GM19463 (cell line): Measurements from ENCODE around the gene PPFIA3.
"Not testable (repeated sequence)": the region's sequence is repeated elsewhere in the genome, so short reads cannot be mapped to it uniquely, and the experiment has no call there.

ENCODE experiments used
- ATAC-seq: cut with Tn5 transposase; IDR thresholded peaks from one replicate; pipeline ENCODE4 v1.9.1; 2021; ENCODE audit warnings: mild to moderate bottlenecking, moderate library complexity; ENCODE audit not compliant: unreplicated experiment

The PPFIA3 gene

DNA sequence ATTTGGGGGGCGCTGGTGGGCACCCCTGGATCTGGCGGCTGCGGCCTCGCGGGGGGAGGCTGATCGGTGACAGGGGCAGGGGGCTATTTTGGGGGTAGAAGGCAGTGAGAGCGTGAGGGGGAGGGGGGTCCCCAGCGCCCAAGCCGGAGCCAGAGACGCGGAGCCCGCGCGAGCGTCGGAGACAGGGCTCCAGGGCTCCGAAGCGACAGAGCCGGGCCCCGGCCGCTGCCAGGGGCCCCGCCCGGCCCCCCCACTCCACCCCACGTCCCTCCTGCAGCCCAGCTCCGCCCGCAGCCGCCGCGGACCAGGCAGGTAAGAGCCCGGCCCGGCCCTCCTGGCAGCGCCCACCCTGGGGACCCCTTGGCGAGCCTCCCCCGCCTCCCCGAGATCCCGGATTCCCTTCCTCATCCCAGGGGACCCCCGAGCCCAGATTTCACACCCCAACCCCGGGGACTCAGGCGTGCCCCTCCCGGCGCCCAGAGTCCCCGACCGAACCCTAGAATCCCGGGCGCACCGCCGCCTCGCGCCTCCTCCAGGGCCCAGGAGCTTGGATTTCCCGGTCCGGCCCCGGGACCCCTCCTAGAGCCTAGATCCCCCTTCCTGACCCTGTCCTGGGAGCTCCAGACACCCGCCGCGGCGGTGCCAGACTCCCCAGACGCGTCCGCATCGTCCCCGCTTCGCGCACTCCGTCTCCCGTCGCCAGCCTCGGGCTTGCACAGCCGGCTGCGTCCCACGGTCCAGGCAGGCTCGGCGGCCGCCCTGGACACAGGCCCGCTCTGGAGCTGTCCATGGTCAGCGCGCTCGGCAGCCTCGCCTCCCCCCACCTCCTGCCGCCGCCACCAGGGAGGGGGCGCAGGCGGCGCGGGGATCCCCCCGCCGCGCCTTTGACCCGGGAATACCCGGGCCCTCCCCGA lies at the start of gene PPFIA3:
Gene PPFIA3, plus strand, starts transcription at position 134 of the 914 bp plus-strand sequence. CDS start 8,330 bp downstream, outside the sequence.
- ATAC-seq: no peak

DNA sequence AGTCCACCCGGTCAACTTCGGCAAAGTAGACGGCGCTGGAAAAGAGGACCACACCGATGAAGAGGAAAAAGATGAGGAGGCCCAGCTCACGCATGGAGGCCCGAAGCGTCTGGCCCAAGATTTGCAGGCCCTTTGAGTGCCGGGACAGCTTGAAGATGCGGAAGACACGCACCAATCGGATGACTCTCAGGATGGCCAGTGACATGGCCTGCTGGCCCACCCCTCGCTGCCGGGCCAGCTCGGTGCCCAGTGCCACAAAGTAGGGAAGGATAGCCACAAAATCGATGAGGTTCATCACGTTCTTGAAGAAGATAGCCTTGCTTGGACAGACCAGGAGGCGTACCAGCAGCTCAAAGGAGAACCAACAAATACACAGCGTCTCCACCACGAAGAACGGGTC lies 48.9 kb upstream of the PPFIA3 start:
- no peak for ATAC-seq

DNA sequence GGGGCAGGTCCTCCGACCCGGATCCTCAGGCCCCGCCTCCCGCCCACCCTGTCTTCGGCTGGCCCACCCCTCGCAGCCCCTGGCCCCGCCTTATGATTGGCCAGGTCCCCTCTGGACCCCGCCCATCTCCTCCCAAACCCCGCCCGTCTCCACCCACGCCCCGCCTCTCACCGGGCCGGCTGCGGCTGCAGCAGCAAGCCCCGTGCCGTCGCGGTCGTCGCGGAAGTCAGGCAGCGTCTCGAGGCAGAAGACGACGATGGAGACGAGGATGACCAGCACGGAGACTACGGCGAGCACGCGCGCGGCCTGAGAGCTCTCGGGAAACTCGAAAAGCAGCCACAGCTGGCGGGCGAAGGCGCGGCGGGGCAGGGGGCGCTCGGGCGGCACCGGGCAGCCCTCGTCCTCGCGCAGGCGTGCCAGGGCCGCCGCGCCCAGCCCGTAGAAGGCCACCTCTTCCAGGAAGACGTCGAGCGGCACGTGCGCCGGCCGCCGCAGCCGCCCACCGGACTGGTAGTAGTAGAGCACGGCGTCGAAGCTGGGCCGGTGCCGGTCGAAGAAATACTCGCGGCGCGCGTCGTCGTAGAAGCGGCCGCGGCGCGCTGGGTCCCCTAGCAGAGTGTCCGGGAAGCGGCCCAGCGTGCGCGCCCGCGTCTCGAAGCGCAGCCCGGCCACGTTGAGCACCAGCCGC lies 47.3 kb upstream of the PPFIA3 start:
- no peak for ATAC-seq

DNA sequence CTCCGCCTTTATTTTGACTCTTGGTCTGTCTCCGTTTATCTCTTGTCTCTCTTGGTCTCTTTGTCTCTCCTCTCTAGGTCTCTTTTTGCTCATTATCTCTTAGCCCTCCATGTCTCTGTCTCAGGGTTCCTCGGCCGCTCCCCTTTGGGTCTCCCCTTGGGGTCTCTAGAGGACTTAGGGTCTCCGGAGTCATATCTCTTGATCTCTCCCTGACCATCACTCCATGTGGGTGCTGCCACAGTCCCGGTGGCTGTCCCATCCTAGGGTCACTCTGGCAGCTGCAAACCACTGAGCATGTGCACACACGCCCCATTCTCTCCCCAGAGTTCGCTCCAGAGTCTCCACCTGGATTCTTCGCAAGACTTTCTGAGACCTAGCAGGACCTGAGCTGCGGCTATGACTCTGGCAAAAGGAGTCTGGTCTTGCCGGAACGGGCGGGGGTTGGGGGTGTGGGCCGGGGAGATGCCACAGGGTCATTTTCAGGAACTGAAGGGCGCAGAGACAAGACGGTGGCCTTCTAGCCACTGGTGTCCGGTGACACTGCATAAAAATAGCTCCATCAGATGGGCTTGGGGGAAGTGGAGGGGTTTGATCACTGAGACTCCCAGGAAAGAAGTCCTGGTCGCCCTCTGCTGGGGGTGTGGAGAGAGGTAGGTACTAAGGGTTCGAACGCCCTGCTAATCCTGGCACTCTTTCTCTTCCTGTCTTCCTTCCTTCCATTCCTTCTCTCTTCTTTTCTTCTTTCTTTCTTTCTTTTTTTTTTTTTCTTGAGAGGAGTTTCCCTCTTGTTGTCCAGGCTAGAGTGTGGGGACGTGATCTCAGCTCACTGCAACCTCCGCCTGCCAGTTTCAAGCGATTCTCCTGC lies 45.6 kb upstream of the PPFIA3 start:
- ATAC-seq: no peak

DNA sequence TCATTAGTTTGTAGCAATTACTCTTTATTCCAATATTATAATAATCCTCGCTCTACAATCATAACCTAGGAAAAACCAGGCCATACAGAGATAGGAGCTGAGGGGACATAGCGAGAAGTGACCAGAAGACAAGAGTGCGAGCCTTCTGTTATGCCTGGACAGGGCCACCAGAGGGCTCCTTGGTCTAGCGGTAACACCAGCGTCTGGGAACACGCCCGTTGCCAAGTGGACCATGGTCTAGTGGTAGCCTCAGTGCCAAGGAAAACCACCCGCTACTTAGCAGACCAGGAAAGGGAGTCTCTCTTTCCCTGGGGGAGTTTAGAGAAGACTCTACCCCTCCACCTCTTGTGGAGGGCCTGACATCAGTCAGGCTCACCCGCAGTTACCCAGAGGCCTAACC lies 44.5 kb upstream of the PPFIA3 start:
- not testable (repeated sequence) for ATAC-seq

DNA sequence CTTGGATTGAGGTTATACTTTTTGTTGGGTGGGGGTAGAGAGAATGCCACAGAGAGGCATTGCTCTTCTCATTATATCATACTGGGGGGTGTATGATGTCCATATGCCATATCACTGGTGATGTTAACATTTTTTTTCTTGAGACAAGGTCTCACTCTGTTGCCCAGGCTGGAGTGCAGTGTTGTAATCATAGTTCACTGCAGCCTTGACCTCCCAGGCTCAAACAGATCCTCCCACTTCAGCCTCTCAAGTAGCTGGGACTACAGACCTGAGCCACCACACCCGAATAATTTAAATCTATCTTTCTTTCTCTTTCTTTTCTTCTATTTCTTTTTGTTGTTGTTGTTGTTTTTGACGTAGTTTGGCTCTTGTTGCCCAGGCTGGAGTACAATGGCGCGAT lies 39.0 kb upstream of the PPFIA3 start:
- no peak for ATAC-seq

DNA sequence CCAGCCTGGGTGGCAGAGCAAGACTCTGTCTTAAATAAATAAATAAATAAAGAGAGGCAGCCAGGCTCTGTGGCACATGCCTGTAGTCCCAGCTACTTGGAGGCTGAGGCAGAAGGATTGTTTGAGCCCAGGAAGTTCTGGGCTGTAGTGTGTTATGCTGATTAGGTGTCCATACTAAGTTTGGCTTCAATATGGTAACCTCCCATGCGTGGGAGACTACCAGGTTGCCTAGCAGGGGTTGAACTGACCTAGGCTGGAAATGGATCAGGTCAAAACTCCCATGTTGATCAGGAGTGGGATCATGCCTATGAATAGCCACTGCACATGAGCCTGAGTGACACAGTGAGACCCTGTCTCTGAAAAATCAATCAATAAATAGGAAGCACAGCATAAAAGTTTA lies 38.1 kb upstream of the PPFIA3 start:
- ATAC-seq: no peak

DNA sequence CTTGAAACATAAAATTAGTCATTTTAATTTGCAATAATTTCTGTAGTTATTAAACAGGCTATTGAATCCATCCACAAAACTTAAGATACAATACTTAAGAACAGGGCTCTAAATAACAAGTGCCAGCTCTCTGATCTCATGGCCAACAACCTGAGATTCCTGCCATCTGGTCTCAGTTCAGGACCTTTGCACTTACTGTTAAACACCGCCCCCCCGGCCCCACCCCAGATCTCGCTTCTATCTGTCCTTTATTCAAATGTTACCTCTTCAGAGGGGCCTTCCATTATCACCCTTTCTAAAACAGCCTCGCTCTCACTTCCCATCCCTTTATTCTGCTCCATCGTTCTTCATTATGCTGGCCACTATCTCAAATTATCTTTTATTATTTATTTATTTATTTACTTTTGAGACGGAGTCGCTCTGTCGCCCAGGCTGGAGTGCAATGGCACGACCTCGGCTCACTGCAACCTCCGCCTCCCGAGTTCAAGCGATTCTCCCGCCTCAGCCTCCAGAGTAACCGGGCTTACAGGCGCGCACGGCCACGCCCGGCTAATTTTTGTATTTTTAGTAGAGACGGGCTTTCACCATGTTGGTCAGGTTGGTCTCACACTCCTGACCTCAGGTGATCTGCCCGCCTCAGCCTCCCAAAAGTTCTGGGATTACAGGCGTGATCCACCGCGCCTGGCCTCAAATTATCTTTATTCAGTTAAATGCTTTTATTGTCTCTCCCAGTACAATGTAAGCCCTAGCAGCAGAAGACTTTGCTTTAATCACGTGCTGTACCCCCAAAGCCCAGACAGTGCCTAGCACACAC lies 34.9 kb upstream of the PPFIA3 start:
- ATAC-seq: no peak

DNA sequence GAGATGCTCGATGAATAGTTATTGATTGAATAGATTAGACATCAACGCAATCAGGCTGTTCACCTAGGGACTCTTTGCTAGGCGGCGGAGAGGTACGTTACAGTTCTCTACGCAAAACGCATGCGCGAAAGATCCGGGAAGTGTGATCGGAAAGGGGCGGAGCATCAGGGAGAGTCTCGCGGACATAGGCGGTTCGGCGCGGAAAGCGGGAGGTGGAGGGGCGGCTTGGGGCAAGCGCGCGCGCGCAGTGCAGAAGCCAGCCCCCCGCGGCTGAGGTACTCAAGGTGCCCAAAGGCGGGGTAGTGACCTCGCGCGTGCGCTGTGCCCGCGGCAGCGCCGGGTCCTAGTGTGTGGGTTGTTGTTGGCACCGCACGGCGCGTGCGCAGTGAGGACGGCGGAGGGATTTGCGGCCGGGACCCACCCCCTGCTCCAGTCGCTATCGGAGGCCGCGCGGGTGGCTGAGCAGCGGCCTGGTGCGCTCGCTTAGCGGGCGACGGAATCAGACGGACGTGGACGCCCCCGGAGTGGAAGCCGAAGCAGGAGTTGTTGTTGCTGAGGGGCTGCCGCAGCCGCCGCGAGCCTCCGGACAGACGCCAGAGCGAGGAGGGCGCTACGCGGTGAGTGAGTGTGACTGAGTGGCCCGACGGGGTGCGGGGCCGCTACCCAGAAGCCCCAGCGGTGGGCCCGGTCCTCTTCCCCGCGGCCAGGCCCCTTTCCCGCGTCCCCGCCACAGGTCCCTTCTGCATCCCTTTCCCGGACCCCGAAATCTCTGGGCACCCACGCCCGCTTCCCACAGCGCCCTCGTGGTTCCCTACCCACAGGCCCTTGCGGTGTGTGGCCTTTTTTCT lies 34.1 kb upstream of the PPFIA3 start, which contains the start of gene SNRNP70:
Gene SNRNP70, plus strand, starts transcription at position 432 of the 848 bp plus-strand sequence. CDS start 964 bp downstream, outside the sequence.
- peak; percentile 80 for ATAC-seq

DNA sequence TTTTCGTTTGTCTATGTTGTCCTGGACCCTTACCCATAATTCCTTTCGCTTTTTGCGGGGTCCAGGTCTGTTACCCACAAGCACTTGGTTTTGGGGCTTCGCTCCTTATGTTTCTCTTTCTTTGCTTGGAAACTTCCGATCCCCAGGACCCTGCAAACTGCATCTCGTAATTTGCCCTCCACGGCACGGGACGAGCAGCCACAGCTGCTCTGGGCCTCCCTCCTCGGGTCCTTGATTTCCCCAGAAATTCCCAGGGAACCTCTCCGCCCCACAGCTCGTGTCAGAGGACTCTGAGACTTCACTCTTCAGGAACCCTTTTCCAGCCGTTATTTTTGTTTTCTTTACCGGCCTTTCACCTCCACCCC lies 33.5 kb upstream of the PPFIA3 start:
- ATAC-seq: no peak

DNA sequence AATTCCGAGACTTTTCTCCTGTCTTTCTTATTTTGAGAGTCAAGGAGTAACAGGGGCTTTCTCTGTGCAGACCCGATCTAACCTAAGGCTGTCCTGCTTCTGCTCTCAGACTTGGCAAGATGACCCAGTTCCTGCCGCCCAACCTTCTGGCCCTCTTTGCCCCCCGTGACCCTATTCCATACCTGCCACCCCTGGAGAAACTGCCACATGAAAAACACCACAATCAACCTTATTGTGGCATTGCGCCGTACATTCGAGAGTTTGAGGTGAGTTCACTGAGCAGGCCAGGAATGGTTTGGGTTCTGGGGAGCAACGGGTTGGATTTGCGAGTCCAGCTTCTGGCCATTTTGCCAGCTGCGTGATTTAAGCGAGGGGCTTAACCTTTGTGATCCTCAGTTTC lies 33.0 kb upstream of the PPFIA3 start:
- ATAC-seq: no peak

DNA sequence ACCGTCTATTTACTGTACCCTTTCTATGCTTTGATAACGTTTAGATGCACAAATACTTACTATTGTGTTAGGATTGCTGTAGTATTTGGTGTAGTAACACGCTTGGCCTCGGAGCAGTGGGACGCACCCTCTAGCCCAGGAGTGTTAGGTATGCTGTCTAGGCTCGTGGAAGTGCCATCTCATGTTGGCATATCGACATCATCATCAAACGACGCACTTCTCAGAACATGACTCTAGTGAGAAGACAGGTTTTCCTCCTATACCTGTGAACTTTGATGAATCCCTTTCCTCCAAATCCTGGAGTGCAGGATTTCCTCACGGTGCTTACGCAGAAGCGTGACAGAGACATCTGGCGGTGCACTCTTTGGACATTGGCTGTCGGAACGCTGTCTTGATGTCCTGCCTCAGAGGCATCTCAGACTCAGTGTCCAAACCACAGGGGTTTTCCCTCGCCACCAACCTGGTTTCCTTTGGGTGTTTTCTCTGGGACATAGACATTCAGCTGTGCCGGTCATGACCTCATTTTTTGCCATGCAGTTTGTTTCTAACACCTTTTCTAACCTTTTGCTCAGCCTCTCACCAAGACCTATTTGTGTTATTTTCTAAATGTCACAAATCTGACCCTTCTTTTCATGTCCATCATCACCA lies 27.8 kb upstream of the PPFIA3 start:
- no peak for ATAC-seq

DNA sequence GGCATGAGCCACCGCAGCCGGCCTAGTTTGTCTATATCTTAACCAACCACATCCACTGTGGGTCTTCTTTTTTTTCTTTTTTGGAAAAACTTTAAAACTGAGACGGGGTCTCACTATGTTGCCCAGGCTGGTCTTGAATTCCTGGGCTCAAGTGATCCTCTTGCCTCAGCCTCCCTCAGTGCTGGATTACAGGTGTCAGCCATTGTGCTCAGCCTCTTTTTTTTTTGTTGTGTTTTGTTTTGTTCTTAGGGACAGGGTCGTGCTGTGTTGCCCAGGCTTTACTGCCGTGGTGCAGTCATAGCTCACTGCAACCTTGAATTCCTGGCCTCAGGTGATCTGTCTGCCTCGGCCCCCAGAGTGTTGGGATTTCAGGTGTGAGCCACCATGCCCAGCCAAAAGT lies 26.7 kb upstream of the PPFIA3 start:
- no peak for ATAC-seq

DNA sequence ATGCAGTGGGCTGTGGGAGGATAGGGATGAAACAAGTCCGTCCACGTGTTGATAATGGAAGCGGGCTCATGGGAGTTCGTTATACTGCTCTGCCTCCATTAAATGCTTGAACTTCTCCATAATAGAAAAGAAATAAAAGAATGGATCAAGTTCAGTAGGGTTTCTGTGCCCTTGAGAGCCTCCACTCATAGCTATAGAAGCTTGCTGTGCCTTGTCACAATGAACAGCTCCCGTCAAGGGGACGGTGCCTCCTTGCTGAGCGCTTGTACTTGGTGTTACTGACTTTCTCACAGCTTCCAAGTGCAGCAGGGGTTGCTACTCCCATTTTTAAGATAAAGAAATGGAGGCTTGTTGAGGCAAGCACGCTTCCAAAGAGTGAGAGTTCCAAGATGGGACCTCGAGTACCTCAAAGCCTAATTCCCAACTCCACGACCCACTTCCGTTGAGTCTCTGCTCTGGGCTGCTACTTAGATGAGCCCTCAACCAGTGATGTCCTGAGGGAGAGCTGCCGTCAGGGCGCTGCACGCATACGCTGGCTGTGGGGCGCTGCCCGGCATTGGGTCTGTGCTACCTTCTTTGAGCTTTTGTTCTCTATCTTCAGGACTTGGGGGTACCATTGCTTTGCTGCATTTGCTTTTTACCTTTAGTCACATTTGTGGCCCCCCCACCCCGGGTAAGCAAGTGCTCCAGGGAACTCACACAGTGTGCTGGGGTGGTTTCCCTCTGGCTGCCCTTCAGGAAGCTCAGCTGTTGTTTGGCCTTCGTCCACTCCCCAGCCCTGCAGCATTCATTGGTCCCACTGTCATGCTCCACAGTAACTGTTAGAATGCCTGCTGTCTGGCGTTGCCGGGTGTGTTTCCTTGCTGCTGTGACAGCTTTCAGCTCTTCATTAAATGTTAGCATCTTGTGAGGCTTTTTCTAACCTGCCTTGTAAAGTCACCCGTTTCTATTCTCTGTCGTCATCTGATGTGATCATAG lies 24.6 kb upstream of the PPFIA3 start:
- no peak for ATAC-seq

DNA sequence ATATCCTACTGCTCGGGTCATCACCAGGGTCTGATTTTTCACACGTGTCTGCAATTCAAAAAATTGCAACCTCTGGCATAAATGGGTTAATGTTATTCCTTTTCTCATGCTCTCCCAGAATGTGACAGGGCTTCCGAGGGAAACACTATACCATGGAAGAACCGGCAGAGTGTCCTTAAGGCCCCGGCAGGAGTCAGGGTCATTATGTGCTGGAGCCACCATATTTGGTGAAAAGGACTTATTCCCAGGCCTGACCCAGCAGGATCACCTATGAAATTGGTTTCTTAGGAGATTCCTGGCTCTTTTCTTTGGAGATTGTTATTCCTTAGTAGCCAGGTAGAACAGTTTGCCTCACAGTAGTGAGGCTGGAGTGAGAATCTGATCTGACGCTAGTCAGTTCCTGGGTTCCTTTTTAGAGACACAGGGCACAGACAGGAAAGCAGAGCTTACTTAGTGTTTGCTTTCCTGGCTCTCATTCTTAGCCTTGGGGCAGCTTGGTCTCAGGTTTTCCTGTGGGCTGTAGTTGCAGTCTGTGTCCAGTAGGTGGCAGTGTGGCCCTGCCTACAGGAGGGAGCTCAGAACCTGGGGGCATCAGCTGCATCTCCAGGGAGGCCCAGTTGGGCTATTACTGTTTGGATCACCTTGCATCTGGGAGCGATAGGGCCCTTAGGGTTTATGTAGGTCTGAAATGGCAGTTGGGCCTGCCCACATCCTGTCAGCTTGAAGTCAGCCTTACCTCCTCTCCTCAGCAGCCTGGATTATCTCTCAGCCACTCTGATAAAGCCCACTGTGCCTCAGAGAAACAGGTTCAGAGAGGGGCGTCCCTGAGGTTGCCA lies 21.7 kb upstream of the PPFIA3 start:
- no peak for ATAC-seq

DNA sequence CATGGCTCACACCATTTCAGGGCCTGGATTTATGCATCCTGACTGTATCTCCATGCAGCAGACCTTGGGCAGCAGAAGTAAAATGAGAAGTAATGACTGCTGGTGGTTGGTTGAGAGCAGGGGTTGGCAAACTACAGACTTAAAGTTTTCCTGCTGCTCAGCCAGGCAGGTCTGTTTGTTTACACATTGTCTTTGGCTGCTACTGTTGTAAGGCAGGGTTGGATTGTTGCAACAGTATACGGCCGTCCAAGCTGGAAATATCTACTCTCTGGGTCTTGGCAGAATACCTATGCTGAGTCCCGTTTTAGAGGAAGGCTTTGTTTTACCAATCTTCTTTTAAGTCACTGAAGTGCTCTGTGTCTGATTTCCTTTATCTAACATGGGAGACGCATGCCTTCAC lies 20.5 kb upstream of the PPFIA3 start:
- no peak for ATAC-seq

DNA sequence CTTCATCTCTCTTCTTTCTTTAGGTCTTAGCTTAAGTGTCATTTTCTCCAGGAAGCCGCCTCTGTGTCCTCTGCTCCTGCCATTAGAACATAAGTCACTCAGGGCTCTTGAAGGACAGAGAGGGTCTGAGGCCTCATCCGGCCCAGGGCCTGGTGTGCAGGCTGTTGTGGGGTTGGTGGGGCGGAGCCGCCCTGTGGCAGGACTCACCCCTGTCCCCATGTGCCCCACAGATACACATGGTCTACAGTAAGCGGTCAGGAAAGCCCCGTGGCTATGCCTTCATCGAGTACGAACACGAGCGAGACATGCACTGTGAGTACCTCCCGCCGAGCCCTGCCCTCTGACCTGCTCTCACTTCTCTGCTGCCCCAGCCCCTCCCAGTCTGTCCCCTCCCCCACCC lies 18.2 kb upstream of the PPFIA3 start:
- ATAC-seq: no peak
